Colonic mucosa (tissue), 4 donors: ENCODE measurements around the gene S100A1. TPM values are rescaled to one million over a fixed set of nuclear protein-coding genes. Genes with fewer than 3 reads are reported as not detected.

Experiments
- DNase-seq: peaks from one replicate; pipeline ENCODE4 v3.0.0-alpha.2; 2020
- H3K27ac ChIP-seq: fragments of 200-600 bp; one replicate; pipeline ENCODE4 v1.8.0; 2021
- H3K27me3 ChIP-seq: fragments of 200-600 bp; one replicate; pipeline ENCODE4 v1.8.0; 2021
- H3K36me3 ChIP-seq: fragments of 200-600 bp; one replicate; pipeline ENCODE4 v1.8.0; 2021
- H3K4me1 ChIP-seq: fragments of 200-600 bp; one replicate; pipeline ENCODE4 v1.8.0; 2021; ENCODE audit warnings: mild to moderate bottlenecking
- H3K4me3 ChIP-seq: fragments of 200-600 bp; one replicate; pipeline ENCODE4 v1.8.0; 2021
- H3K9ac ChIP-seq, 2 donors: one replicate each; pipeline ENCODE4 v1.7.0; 2013; ENCODE audit warnings: control low read depth in 2 of 2, low read depth in 2 of 2, low read length in 2 of 2
- H3K9me3 ChIP-seq: fragments of 200-600 bp; one replicate; pipeline ENCODE4 v1.8.0; 2021
- CTCF ChIP-seq: fragments of 200-600 bp; IDR thresholded peaks from one replicate; pipeline ENCODE4 v1.8.0; 2022; ENCODE audit warnings: antibody characterized with exemption, mild to moderate bottlenecking
- intact Hi-C: fragments of 100-400 bp; cut with DNase I; formaldehyde crosslinking; loops from one replicate; pipeline ENCODE4 v1.14.1; 2022
- total RNA-seq, 2 donors: library from RNA; stranded (reverse); fragmentation: NEBNext Ultra II Directional in 1 of 2; extraction: Animal tissue kit (Norgen Biotek cat#: 25700) in 1 of 2; gene quantifications; one replicate each; pipeline ENCODE4 v1.2.1, GENCODE V29; 2021
- donor health status: healthy.
- donor health status: DM: no; HTN: no; CAD: no.
- donor health status: DM: no; HTN: no; CAD: no.

Gene S100A1
- total RNA-seq, 2 donors from 2014 or later: 0.69 to 1.5 TPM

- Histone ChIP-seq H3K27me3 (no peaks in the 10 kb centered on the region), H3K4me1 (peaks cover 6% of the 10 kb centered on the region), H3K4me3 (no peak overlapping the region), H3K27ac (peak overlapping the region; percentile 67), H3K36me3 (no peaks in the 10 kb centered on the region), H3K9ac (peak overlapping the region in 1 of 2 donors; percentile 64), H3K9me3 (no peaks in the 10 kb centered on the region)
- intact Hi-C loops: loop anchor here (5.0 kb wide), 1 partner anchor 105 kb away; no protein-coding TSS in a partner anchor
- peak; percentile 42 for TF ChIP-seq CTCF
- peak; percentile 90 for DNase-seq
These were observed 10.6 kb upstream of the S100A1 start for GRCh38 chr1:153617663-153618062.

- H3K9me3 ChIP-seq: no peaks in the 10 kb centered on the region
- no peaks in the 10 kb centered on the region for H3K36me3 ChIP-seq
- no peak overlapping the region for H3K9ac ChIP-seq
- no peak for DNase-seq
- no peaks in the 10 kb centered on the region for H3K4me1 ChIP-seq
- no peak overlapping the region for H3K27ac ChIP-seq
- H3K27me3 ChIP-seq: no peaks in the 10 kb centered on the region
- no peak for TF ChIP-seq CTCF
- intact Hi-C loops: loop anchor here (5.0 kb wide), 1 partner anchor 107 kb away; no protein-coding TSS in a partner anchor
- H3K4me3 ChIP-seq: no peak overlapping the region
These were observed 9.1 kb upstream of the S100A1 start for GRCh38 chr1:153619171-153619570.

- Histone ChIP-seq H3K27ac (no peak overlapping the region), H3K9me3 (no peaks in the 10 kb centered on the region), H3K27me3 (no peaks in the 10 kb centered on the region), H3K36me3 (no peaks in the 10 kb centered on the region), H3K4me1 (peaks cover 4% of the 10 kb centered on the region), H3K4me3 (no peak overlapping the region), H3K9ac (no peak overlapping the region)
- no peak for DNase-seq
- TF ChIP-seq CTCF: no peak
- intact Hi-C loops: loop anchor here (5.0 kb wide), 1 partner anchor 51 kb away; no protein-coding TSS in a partner anchor
These were observed 5.1 kb upstream of the S100A1 start for GRCh38 chr1:153623101-153623500.

- no peak overlapping the region for H3K9ac ChIP-seq
- H3K27ac ChIP-seq: no peak overlapping the region
These were observed 3.1 kb upstream of the S100A1 start for GRCh38 chr1:153624965-153625611.

GRCh38 chr1:153626477-153626903 lies 1.7 kb upstream of the S100A1 start:
- no peak for DNase-seq
- TF ChIP-seq CTCF: no peak
- Histone ChIP-seq H3K27me3 (no peaks in the 10 kb centered on the region), H3K9me3 (no peaks in the 10 kb centered on the region), H3K9ac (peak overlapping the region; percentile 74 to 78), H3K4me1 (peaks cover 9% of the 10 kb centered on the region), H3K27ac (peak overlapping the region; percentile 74), H3K36me3 (no peaks in the 10 kb centered on the region), H3K4me3 (peak overlapping the region; percentile 42)
- intact Hi-C loops: no loop called here

More at GRCh38 chr1:153624965-153625611, 3.1 kb upstream of the S100A1 start:
- intact Hi-C loops: loop anchor here (5.0 kb wide), 1 partner anchor 53 kb away; no protein-coding TSS in a partner anchor
- Histone ChIP-seq H3K4me3 (no peak overlapping the region), H3K9me3 (no peaks in the 10 kb centered on the region), H3K4me1 (peaks cover 4% of the 10 kb centered on the region), H3K36me3 (no peaks in the 10 kb centered on the region), H3K27me3 (no peaks in the 10 kb centered on the region)
- DNase-seq: no peak
- TF ChIP-seq CTCF: no peak
